HG02759 (cell line): Measurements from ENCODE around the gene PAX8.

ENCODE experiments used
- ATAC-seq: cut with Tn5 transposase; IDR thresholded peaks from one replicate; pipeline ENCODE4 v1.9.1; 2021; ENCODE audit warnings: mild to moderate bottlenecking, moderate library complexity; ENCODE audit not compliant: unreplicated experiment

The PAX8 gene

GRCh38 chr2:113173542-113174375 is 105.0 kb downstream of the PAX8 start, which contains the start of gene PSD4:
TSS of gene PSD4 (plus strand) at chr2:113173971. CDS start at chr2:113182457, 8,486 bp downstream.
- peak; percentile 85 for ATAC-seq

DNA sequence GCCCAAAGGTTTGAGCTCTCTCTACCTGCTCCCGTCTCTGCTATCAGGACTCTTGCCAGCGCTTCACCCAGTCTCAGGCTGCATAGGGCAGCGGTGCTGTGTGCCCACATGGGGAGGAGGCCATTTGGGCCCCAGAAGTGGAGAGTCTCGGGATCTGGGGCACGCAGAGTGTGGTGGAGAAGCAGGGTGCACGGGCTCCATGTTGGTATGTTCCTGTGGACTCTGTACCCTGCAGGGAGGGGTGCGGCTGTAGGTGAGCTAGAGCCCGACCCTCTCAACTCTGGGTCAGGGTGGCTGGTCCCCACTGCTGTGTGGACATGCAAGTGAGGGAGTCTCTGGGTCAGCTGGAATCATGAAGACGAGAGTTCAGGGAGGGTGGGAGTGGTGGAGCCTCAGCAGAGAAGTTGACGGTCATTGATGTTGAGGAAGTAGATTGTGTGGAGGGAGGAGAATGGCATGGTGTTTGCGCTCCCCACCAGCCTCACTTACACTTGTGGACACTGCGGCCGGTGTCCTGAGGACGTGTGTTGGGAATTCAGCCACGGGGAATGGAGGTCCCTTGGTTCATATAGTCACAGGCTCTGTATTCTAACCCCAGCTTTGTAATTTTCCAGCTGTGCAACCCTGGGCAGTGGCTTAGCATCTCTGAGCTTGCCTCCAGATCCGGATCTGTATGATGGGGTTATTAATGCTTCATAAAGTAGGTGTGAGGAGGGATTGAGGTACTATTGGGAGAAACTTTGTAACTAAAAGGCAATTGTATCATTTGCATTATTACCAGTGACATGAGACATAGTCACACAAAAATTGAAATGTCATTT is 105.8 kb downstream of the PAX8 start:
- no peak for ATAC-seq

GRCh38 chr2:113171334-113172075 is 107.2 kb downstream of the PAX8 start:
- ATAC-seq = no peak

GRCh38 chr2:113169586-113169985 is 109.1 kb downstream of the PAX8 start:
- no peak for ATAC-seq

GRCh38 chr2:113169002-113169530 is 109.7 kb downstream of the PAX8 start:
- no peak for ATAC-seq

DNA sequence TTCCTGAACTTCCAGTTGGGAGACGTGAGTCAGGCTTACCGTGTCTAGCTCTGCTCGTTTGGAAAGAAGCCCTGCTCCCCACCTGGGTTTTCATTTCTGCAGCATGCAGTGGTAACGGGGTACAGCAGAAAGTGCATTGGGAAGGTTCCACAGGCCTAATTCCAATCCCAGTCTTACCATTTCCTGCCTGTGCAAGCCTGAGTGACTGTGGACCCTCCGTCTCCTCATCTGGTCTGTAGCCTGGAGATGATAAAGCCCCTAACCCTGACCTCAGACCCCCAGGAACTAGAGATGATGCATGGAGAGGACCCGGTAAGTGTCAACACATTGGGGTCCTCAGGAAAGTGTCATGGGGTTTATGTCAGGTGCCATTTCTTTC is 110.8 kb downstream of the PAX8 start:
- ATAC-seq = no peak

- no peak for ATAC-seq
Observed at GRCh38 chr2:113167115-113167932, 111.4 kb downstream of the PAX8 start.

DNA sequence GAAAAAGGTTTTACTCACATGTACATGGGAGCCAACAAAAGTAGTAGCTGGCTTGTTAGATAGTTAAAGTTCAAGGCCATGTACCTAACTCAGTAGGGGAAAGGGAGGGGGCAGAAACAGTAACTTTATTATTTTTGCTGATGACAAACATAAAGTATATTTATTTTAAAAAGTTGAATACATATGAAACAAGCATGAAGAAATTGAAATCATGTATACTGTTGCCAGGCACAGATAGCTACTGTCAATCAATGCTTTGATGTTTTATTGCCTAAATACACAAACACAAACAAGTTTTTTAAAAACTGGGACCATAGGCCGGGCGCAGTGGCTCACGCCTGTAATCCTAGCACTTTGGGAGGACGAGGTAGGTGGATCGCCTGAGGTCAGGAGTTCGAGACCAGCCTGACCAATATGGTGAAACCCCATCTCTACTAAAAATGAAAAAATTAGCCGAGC is 112.5 kb downstream of the PAX8 start:
- no peak for ATAC-seq
